HCT116 (cell line): ENCODE measurements around the gene GPR150. TPM values are rescaled to one million over a fixed set of nuclear protein-coding genes. Genes with fewer than 3 reads are reported as not detected.

Source experiments
- ATAC-seq: fragments of 200-7000 bp; cut with Tn5 transposase; 2 replicates; pipeline ENCODE4 v1.9.1; 2020; ENCODE audit warnings: mild to moderate bottlenecking, moderate library complexity
- BruUV-seq: library from RNA; stranded (reverse); fragments of 400-500 nt; replicated peaks from 2 replicates; lab custom pipeline; 2021; lab: Mats Ljungman, UMichigan
- CTCF ChIA-PET: fragments of 300-600 bp; sonication (Branson Sonifier 250); formaldehyde crosslinking; loops from one replicate; lab custom pipeline; 2021; ENCODE audit warnings: antibody characterized with exemption; lab: Charles Lee
- POLR2A ChIA-PET: fragments of 300-600, 350-600 bp; sonication (Branson Sonifier 250); formaldehyde crosslinking; loops from one replicate; lab custom pipeline; 2021; ENCODE audit warnings: antibody characterized with exemption; lab: Charles Lee
- RAD21 ChIA-PET, 2 experiments: fragments of 300-600 bp; sonication (Branson Sonifier 250); formaldehyde crosslinking; loops; one replicate each; lab custom pipeline; 2023; ENCODE audit warnings: low total read pairs in 2 of 2; ENCODE audit not compliant: uncharacterized antibody in 2 of 2, unreplicated experiment in 2 of 2, low non-redundant PET in 1 of 2; lab: Charles Lee
- DNase-seq: peaks from one replicate; pipeline ENCODE4 v3.0.0-alpha.2; 2010; ENCODE audit warnings: low read depth, low spot score
- H2AFZ ChIP-seq: fragments of 200-600 bp; shearing (Covaris generic), sonication (generic); 2 replicates; pipeline ENCODE4 v1.6.1; 2017; ENCODE audit warnings: low read depth, mixed run types, mixed read lengths, antibody characterized with exemption, low read length; ENCODE audit not compliant: poor library complexity, severe bottlenecking
- H3K27ac ChIP-seq: 2 replicates; pipeline ENCODE4 v1.5.1; 2012; ENCODE audit warnings: low read depth, low read length
- H3K27me3 ChIP-seq: fragments of 200-600 bp; sonication (generic); 2 replicates; pipeline ENCODE4 v1.6.1; 2016; ENCODE audit warnings: mixed run types, low read length, mixed read lengths; ENCODE audit not compliant: insufficient read depth
- H3K36me3 ChIP-seq, 2 experiments: fragments of 200-500 bp in 1 of 2; fragments of 200-600 bp in 1 of 2; sonication (Bioruptor generic) in 1 of 2; sonication (generic) in 1 of 2; 2 replicates each; pipeline versions ENCODE4 v1.5.1 to v1.6.1; 2014 to 2016; ENCODE audit warnings: low read length in 2 of 2, inconsistent platforms in 1 of 2, mixed read lengths in 1 of 2, mixed run types in 1 of 2; ENCODE audit not compliant: insufficient read depth in 2 of 2, control insufficient read depth in 1 of 2
- H3K4me1 ChIP-seq, 2 experiments: fragments of 200-600 bp in 1 of 2; sonication (generic) in 1 of 2; 2 replicates each; pipeline versions ENCODE4 v1.5.1 to v1.6.1; 2012 to 2017; ENCODE audit warnings: low read length in 2 of 2, inconsistent platforms in 1 of 2, mild to moderate bottlenecking in 1 of 2, mixed read lengths in 1 of 2, mixed run types in 1 of 2, moderate library complexity in 1 of 2; ENCODE audit not compliant: insufficient read depth in 2 of 2, control insufficient read depth in 1 of 2
- H3K4me2 ChIP-seq: fragments of 200-600 bp; sonication (generic); 2 replicates; pipeline ENCODE4 v1.6.1; 2017; ENCODE audit warnings: mixed run types, low read length, mixed read lengths
- H3K4me3 ChIP-seq, 2 experiments: fragments of 200-600 bp in 1 of 2; sonication (generic) in 1 of 2; replicated peaks in 1 of 2; 2 replicates each; pipeline ENCODE4 v1.5.1; 2011 to 2016; ENCODE audit warnings: low read length in 2 of 2, control low read depth in 1 of 2, low read depth in 1 of 2, mild to moderate bottlenecking in 1 of 2, mixed read lengths in 1 of 2, mixed run types in 1 of 2
- H3K79me2 ChIP-seq: fragments of 200-600 bp; sonication (generic); 2 replicates; pipeline ENCODE4 v1.6.1; 2017; ENCODE audit warnings: mild to moderate bottlenecking, mixed run types, low read length, moderate library complexity, mixed read lengths; ENCODE audit not compliant: insufficient read depth
- H3K9ac ChIP-seq: fragments of 200-600 bp; sonication (generic); 2 replicates; pipeline ENCODE4 v1.6.1; 2016; ENCODE audit warnings: low read length, mixed read lengths
- H3K9me2 ChIP-seq: fragments of 200-600 bp; sonication (generic), shearing (Covaris generic); 2 replicates; pipeline ENCODE4 v1.6.1; 2017; ENCODE audit warnings: mixed run types, mild to moderate bottlenecking, moderate library complexity; ENCODE audit not compliant: insufficient read depth
- H3K9me3 ChIP-seq, 2 experiments: fragments of 200-500 bp in 1 of 2; fragments of 200-600 bp in 1 of 2; sonication (Bioruptor generic) in 1 of 2; sonication (generic) in 1 of 2; 2 replicates each; pipeline ENCODE4 v1.6.1; 2014 to 2017; ENCODE audit warnings: low read length in 2 of 2, mixed read lengths in 2 of 2, inconsistent platforms in 1 of 2, low read depth in 1 of 2, mild to moderate bottlenecking in 1 of 2, mixed run types in 1 of 2, moderate library complexity in 1 of 2; ENCODE audit not compliant: control insufficient read depth in 1 of 2, insufficient read depth in 1 of 2
- H4K20me1 ChIP-seq: fragments of 200-600 bp; sonication (generic), shearing (Covaris generic); 2 replicates; pipeline ENCODE4 v1.6.1; 2017; ENCODE audit warnings: mixed run types, mild to moderate bottlenecking, moderate library complexity; ENCODE audit not compliant: insufficient read depth
- ATF3 ChIP-seq: IDR thresholded peaks from 2 replicates; pipeline ENCODE4 v1.6.1; 2012
- CBX3 ChIP-seq: IDR thresholded peaks from 2 replicates; pipeline ENCODE4 v1.6.1; 2012; ENCODE audit warnings: low read depth
- ELF1 ChIP-seq: IDR thresholded peaks from 2 replicates; pipeline ENCODE4 v1.6.1; 2012; ENCODE audit warnings: low read depth, borderline replicate concordance
- EZH2 ChIP-seq: fragments of 200-600 bp; sonication (generic); IDR thresholded peaks from 2 replicates; pipeline ENCODE4 v1.6.1; 2017; ENCODE audit warnings: antibody characterized with exemption, mixed run types
- EZH2phosphoT487 ChIP-seq: fragments of 200-600 bp; IDR thresholded peaks from 2 replicates; pipeline ENCODE4 v1.6.1; 2018; ENCODE audit warnings: antibody characterized with exemption, borderline replicate concordance
- FOSL1 ChIP-seq: IDR thresholded peaks from 2 replicates; pipeline ENCODE4 v1.6.1; 2012; ENCODE audit warnings: low read depth
- POLR2A ChIP-seq: IDR thresholded peaks from 2 replicates; pipeline ENCODE4 v1.7.0; 2011; ENCODE audit warnings: borderline replicate concordance; ENCODE audit not compliant: insufficient read depth, insufficient read length; ENCODE audit errors: extremely low read depth
- RAD21 ChIP-seq: IDR thresholded peaks from 2 replicates; pipeline ENCODE4 v1.6.1; 2012; ENCODE audit warnings: low read depth, mild to moderate bottlenecking
- SIN3A ChIP-seq: IDR thresholded peaks from 2 replicates; pipeline ENCODE4 v1.6.1; 2012; ENCODE audit warnings: low read depth
- SRF ChIP-seq: IDR thresholded peaks from 2 replicates; pipeline ENCODE4 v1.6.1; 2012; ENCODE audit warnings: low read depth
- TCF7L2 ChIP-seq: IDR thresholded peaks from 2 replicates; pipeline ENCODE4 v1.7.0; 2011; ENCODE audit warnings: borderline replicate concordance, inconsistent platforms; ENCODE audit not compliant: insufficient read depth, insufficient read length; ENCODE audit errors: extremely low read depth
- YY1 ChIP-seq: IDR thresholded peaks from 2 replicates; pipeline ENCODE4 v1.6.1; 2011; ENCODE audit warnings: low read length, low read depth, moderate library complexity, mild to moderate bottlenecking; ENCODE audit not compliant: insufficient replicate concordance; ENCODE audit errors: extremely low read depth
- ZBTB33 ChIP-seq: IDR thresholded peaks from 2 replicates; pipeline ENCODE4 v1.6.1; 2011; ENCODE audit warnings: mild to moderate bottlenecking, low read length, moderate library complexity; ENCODE audit not compliant: insufficient replicate concordance; ENCODE audit errors: extremely low read depth
- intact Hi-C: fragments of 100-400 bp; cut with micrococcal nuclease; formaldehyde crosslinking; loops from 2 replicates; pipeline ENCODE4 v1.10.0; 2022
- total RNA-seq: library from RNA; stranded (reverse); gene quantifications from one replicate; pipeline ENCODE4 v1.2.1, GENCODE V29; 2021; ENCODE audit not compliant: unreplicated experiment

Gene GPR150
- total RNA-seq, 1 experiment from 2014 or later, result not detected

GRCh38 chr5:95626701-95627100, 6.8 kb downstream of the GPR150 start:
- no peaks in the 10 kb centered on the region for H4K20me1 ChIP-seq
- H3K4me2 ChIP-seq, result no peak overlapping the region
- ChIA-PET RAD21 (no interaction called here), POLR2A (no interaction called here), CTCF (no interaction called here)
- H3K9me2 ChIP-seq, result no peaks in the 10 kb centered on the region; the same call in 1 of the 2 replicates
- peaks cover 0 to 5% of the 10 kb centered on the region in 2 experiments; a peak in 2 of 4 replicates for H3K4me1 ChIP-seq
- no peaks in the 10 kb centered on the region for H3K36me3 ChIP-seq
- no peaks in the 10 kb centered on the region for H3K27me3 ChIP-seq
- DNase-seq, result no peak
- intact Hi-C loops, result no loop called here
- H3K9me3 ChIP-seq, result no peaks in the 10 kb centered on the region
- H3K79me2 ChIP-seq, result no peaks in the 10 kb centered on the region
- no peak for ATAC-seq
- H2AFZ ChIP-seq, result no peak overlapping the region
- no peak overlapping the region for H3K4me3 ChIP-seq
- no peak overlapping the region for H3K9ac ChIP-seq
- H3K27ac ChIP-seq, result no peak overlapping the region
- BruUV-seq, result no TSS peak
- TF ChIP-seq YY1, result no peak
- no peak for TF ChIP-seq ZBTB33
- TF ChIP-seq SRF, result no peak
- TF ChIP-seq ATF3, result no peak

- H3K9me3 ChIP-seq, result no peaks in the 10 kb centered on the region
- H3K36me3 ChIP-seq, result no peaks in the 10 kb centered on the region
- no peak overlapping the region for H3K9ac ChIP-seq
- no peaks in the 10 kb centered on the region for H3K27me3 ChIP-seq
- intact Hi-C loops, result no loop called here
- H3K4me3 ChIP-seq, result no peak overlapping the region
- ATAC-seq (no peak), DNase-seq (no peak)
- TF ChIP-seq TCF7L2 (no peak), FOSL1 (no peak), POLR2A (no peak), SIN3A (no peak), SRF (no peak), ATF3 (no peak), YY1 (no peak), ELF1 (no peak), EZH2 (no peak), EZH2phosphoT487 (no peak), RAD21 (no peak), CBX3 (no peak), ZBTB33 (no peak)
- RAD21 ChIA-PET, result no interaction called here
- no TSS peak for BruUV-seq
- POLR2A ChIA-PET, result no interaction called here
- CTCF ChIA-PET, result no interaction called here
- H3K4me1 ChIP-seq, result peaks cover 0 to 10% of the 10 kb centered on the region in 2 experiments; a peak in 2 of 4 replicates
- no peak overlapping the region for H2AFZ ChIP-seq
- no peaks in the 10 kb centered on the region; the same call in 1 of the 2 replicates for H3K9me2 ChIP-seq
- H3K79me2 ChIP-seq, result no peaks in the 10 kb centered on the region
- no peak overlapping the region for H3K27ac ChIP-seq
- H3K4me2 ChIP-seq, result no peak overlapping the region
- H4K20me1 ChIP-seq, result no peaks in the 10 kb centered on the region
Measured at GRCh38 chr5:95627971-95628810, 8.3 kb downstream of the GPR150 start.
